Activated CD4-positive, alpha-beta T cell treated with anti-CD3 and anti-CD28 coated beads, Interleukin-2, Interleukin-4, amounts not matched to agents 100 ng/mL and 50 ng/mL, durations not matched to agents 16 hours and 8 hours (primary cell): ENCODE results near the gene CNIH2.
A peak's percentile ranks its signal among the peaks of the same experiment; 100 is the strongest.
"Not testable (repeated sequence)": the region's sequence is repeated elsewhere in the genome, so short reads cannot be mapped to it uniquely, and the experiment has no call there.

Experiments
- DNase-seq: peaks from one replicate; pipeline ENCODE4 v3.0.0-alpha.2; 2020; ENCODE audit warnings: low spot score

Gene CNIH2

DNA sequence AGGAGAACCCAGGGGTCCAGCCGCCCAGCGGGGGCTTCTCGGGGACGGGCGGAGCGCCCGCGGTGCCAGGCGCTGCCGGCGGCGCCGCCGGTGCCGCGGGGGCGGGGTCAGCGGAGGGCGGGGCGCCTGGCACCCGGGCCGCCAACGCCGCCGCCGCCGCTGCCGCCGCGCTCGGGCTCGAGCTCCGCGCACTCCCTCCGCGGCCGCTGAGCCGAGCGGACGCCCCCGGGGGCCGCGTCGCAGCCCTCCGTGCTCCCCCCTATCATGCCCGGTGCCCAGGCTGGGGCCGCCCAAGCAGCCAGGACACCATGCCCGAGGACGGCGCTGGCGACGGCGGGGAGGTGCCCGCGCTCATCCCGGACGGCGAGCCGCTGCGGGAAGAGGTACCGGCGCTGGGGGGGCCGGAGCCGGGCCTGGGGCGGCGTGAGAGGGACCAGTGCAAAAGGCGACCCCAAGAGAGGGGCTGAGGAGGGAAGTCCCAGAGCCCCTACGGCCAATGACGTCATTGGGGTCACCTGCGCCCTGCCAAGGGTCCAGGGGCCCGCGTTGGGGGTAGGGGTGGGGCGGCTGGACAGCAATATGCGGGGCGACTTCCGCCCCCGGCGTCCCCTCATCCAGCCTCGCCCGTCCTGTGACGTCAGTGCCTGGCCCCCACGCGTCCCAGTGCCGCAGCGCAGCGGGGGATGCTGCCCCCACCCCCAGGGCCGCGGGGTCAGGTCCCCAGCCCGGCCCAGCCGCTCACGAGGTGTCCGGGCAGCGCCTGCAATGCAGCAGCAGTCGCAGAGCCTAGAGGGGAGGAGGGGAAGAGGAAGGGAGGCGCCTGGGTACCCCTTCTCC lies 13.9 kb downstream of the CNIH2 start, which contains the start of gene TMEM151A:
Gene TMEM151A, plus strand, starts transcription at position 189 of the 837 bp plus-strand sequence. Its CDS starts 120 bp downstream, at position 309.
- DNase-seq = no peak

DNA sequence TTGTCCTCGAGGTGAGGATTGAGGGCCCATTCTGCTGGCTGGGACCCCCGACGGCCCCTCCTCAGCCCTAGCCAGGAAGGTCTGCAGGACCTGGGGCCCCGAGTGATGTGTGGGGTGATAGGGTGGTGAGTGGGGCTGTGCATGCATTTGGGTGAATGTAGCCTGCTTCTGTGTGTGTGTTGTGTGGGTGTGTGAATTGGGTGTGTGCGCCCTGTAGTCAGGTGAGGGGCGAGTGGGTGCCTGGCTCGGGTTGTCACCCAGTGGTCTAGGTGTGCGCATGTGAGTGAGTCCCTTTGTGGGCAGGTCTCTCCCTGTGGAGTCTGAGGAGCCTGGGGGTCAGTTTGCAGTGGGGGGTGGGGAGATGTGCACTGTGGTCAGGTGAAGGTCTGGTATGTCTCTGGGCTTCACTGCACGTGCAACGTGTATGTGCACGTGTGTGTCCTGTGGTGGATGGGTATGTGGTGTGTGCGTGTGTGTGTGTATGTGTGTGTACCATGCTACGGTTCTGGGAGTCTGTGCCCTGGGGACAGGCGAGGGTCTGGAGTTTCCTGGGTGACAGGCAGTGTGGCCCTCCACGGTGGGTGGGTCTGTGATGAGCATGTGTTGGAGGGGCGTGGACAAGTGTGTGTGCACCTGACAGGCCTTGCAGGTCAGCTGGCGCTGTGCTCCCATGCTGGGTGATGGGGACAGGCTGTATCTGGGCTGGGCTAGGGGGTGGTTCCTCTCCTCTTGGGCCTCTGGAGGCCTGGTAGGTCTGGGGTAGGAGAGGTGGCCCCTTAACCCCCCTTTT lies 14.8 kb downstream of the CNIH2 start:
- DNase-seq = no peak

DNA sequence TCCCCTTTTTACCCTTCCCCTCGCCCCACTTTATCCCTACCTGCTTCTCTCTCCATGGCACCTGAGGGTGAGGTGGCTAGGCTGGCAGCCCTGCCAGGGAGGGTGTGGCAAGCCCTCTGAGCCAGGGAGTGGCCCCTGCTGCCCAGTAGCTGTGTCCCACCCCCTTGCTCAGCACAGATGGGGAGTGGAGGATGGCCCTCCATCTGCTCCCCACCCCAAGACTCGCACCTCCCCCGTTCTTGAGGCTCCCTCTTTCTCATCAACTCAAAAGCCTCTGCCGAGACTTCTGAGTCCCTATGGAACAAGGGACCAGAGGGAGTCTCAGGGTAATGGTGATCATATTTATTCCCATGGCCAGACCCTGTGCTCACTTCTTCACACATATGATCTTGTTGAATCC lies 15.4 kb downstream of the CNIH2 start:
- no peak for DNase-seq

DNA sequence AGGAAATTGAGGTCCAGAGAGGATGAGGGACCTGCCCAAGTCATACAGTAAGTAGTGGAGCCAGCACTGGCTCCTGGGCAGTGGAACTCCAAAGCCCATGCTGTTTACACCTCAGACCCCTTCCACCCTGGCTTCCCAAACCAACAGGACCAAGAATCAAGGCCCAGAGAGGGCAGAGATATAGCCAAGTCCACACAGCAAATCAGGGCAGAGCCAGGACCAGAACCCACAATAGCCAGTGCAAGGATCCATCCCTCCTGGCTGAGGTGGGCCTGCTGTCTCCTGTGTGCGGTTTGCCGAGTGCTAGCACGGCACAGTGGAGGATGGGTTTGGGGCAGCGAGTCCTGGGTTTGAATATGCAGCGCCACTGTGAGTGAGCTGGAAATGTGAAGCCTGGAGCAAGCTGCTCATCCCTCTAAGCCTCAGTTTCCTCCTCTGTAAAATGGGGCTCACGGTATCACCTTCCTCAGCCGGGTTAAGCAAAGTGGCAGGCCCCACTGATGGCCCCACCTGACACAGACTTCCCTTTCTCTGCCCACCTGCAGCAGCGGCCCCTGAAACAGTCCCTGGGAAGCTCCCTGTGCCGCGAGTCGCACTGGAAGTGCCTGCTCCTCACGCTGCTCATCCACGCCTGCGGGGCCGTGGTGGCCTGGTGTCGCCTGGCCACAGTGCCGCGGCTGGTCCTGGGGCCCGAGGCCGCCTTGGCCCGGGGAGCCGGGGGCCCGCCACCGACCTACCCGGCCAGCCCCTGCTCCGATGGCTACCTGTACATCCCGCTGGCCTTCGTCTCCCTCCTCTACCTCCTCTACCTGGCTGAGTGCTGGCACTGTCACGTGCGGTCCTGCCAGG lies 16.0 kb downstream of the CNIH2 start:
- no peak for DNase-seq

DNA sequence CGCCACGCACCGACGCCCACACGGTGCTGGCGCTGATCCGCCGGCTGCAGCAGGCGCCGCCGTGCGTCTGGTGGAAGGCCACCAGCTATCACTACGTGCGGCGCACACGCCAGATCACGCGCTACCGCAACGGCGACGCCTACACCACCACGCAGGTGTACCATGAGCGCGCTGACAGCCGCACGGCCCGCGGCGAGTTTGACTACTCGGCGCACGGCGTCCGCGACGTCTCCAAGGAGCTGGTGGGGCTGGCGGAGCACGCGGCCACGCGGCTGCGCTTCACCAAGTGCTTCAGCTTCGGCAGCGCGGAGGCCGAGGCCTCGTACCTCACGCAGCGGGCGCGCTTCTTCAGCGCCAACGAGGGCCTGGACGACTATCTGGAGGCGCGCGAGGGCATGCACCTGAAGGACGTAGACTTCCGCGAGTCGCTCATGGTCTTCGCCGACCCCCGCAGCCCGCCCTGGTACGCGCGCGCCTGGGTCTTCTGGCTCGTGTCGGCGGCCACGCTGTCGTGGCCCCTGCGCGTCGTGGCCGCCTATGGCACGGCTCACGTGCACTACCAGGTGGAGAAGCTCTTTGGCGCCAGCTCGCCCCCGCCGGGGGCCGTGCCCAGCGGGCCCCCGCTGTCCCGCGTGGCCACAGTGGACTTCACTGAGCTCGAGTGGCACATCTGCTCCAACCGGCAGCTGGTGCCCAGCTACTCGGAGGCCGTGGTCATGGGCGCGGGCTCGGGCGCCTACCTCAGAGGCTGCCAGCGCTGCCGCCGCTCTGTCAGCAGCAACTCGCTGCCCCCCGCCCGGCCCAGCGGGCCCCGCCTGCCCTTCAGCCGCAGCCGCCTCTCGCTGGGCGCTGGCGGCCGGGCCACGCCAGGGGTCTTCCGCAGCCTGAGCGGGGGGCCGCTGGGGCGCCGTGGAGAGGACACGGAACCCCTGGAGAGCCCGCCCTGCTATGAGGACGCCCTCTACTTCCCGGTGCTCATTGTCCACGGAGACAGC lies 16.9 kb downstream of the CNIH2 start:
- no peak for DNase-seq

DNA sequence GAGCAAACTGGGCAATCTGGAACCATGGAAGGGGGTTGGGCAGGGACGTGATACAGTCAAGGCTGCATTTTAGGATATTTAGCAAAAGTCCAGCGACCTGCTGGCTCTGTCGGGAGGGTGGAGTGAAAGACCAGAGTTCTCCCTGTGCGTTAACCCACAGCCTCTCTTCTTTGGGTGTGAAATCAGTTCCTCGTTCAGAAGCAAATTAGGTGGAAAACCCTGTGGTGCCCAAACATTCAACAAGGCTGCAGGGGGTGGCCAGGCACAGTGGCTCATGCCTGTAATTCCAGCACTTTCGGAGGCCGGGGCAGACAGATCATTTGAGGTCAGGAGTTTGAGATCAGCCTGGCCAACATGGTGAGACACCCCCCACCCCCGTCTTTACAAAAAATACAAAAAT lies 19.6 kb downstream of the CNIH2 start:
- DNase-seq = no peak

DNA sequence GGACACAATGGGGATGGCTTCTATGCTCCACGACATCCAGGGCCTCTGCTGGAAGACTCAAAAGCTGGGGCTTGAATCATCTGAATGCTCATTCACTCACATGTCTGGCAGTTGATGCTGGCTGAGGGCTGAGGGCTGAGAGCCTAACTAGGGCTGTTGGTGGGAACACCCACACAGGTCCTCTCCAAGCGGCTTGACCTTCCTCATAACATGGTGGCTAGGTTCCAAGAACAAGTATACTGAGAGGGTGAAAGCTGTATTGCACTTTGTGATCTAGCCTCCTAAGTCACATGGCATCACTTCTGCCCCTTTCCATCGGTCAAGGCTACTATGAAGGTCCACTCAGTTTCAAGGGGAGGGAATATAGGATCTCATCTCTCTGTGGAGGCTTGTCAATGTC lies 21.2 kb downstream of the CNIH2 start:
- DNase-seq = no peak

DNA sequence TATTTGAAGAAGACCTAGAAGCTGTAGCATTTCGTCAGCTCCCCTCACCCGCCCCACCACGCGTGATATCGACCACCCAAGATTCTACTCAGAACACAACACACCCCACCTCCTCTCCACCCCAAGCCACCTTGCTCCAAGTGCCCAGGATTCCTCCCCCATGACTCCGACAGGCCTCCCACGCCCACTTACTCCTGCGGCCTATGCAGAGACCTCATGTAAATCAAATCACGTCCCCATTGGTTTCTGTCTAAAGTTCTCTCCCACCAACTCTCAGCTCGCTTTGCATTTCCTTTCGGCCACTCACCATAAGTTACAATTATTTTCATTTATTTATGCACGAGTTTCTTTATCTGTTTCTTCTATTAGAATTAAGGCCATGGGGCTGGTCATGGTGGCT lies 24.7 kb downstream of the CNIH2 start:
- DNase-seq = no peak

DNA sequence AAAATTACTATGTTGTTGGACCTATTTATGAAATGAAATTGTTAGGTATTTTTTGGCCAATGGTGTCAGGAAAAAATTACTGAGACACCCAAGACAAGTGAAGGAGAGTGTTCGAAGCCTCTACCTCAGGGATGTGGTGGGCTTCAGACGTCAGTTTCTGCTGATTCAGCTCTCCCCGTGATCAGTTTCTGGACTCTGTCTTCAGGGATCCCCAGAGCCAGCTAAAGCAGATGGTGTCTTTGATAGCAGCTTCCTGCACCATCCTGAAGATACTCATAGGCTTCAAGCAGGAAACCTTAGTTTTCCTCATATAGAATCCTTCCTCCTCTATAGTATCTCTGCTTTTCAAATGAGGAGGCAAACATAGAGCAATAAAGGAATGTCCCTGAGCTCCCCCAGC lies 31.5 kb downstream of the CNIH2 start:
- DNase-seq = no peak

DNA sequence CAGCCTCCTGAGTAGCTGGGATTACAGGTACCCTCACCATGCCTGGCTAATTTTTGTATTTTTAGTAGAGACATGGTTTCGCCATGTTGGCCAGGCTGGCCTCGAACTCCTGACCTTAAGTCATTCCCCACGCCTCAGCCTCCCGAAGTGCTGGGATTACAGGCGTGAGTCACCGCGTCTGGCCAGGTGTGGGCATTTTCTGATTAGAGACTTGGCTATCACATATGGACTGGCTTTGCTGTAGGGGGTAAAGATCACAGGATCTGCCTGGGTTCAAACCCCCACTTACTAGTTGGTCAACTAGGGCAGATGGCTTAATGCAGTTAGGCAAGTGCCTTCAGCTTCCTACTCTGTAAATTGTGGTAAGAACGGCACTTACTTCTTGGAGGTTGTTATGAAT lies 32.3 kb downstream of the CNIH2 start:
- no peak for DNase-seq

DNA sequence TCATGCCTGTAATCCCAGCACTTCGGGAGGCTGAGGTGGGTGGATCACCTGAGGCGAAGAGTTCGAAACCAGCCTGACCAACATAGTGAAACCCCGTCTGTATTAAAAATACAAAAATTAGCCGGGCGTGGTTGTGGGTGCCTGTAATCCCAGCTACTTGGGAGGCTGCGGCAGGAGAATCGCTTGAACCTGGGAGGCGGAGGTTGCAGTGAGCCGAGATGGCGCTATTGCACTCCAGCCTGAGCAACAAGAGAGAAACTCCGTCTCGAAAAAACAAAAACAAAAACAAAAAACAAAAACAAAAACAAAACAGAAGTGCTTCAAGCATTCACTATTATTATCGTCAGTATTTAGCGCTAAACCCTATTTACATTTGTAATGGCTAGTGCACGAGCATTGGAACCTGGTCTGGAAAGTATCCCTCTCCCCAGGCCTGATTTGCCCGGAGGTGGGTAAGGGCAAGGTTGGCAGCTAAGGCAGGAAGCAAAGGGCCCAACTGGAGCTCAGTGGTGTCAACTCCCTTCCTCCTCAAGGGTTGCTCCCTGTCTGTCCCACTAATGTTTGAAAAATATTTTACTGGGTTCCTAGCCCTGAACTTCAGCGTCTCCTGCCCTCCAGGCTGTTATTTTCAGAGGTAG lies 32.9 kb downstream of the CNIH2 start:
- not testable (repeated sequence) for DNase-seq

DNA sequence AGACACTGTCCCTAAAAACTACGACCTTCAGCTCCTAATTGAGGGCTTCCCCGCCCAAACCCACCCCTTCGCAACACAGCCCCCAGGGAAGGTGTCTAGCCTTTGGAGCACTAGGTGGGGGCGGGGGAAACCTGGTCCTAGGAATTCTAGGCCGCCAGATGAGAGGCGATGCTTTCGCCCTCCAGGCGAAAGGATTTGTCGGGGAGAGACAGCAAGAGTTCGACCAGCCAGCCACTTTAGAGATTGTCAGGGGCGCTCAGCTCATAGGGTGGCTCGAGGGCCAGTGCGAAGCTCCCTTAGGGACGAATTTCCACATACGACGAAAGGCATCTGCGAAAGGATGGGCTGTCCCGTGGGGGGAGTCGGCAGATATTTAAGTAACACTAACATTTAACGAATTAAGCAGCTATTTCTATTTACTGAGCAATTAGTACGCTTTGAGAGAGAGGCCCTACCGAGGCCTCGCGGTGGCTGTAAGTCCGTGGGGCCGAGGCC lies 33.5 kb downstream of the CNIH2 start:
- DNase-seq = no peak

DNA sequence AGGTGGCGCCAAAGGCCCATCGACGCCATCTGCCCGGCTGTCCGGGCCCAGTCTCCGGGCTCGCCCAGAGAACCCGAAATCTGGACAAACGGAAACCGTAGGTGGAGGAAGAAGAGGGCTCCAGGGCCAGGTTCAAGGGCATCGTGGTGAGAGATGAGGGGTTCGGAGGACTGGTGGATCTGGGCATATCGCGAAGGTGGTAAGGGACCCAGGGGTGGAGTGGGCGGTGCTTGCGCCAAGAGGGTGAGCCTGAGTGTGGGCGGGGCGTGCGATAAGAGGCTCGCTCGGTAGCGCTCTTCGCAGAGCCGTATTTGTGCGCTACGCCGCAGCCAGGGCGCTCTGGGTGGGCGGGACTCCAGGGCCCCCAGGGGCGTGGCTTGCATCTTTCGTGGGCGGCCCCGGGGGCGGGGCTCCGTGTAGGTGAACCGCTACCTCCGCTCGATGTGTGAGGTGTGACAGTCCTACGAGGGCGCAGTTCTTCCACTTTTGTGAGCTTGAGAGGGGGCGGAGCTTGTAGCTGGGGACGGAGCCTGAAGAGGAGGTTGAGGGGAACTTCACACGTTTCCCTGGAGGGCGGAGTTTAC lies 34.1 kb downstream of the CNIH2 start:
- peak; percentile 95 for DNase-seq

DNA sequence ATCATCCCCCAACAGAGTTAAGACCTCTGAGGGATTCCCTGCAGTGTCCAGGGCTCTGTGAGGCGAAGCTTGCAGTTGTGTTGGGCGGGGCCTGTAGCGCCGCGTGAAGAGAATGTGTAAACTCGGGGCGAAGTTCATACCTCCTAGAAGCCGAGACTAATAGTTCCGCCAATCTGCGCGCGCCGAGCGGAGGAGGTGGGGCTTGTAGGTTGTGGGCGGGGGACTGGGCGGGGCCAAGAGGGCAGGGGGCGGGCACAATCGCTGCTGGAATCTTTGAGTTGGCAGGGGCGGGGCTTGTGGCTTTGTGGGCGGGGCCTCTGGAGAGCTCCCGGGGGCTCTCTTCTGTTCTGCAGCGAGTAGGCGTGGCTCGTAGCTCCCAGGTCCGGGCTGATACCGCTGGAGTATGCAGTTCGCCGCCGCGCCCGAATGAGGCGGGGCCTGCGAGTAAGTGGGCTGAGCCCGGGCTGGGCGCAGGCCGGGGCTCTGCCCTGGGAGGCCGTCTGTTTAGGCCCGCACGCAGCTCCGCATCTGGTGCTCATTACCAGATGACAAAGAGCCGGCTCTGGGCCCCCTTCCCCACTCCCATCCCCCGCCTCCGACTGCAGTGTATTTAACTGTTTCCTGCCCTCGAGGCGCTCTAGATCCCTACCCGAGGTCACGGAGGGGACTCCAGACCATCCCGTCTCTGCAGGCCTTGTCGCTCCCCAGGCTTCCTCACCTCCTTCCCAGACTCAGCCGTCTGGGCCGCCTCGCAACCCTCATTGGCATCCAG lies 34.8 kb downstream of the CNIH2 start:
- peak; percentile 96 for DNase-seq

DNA sequence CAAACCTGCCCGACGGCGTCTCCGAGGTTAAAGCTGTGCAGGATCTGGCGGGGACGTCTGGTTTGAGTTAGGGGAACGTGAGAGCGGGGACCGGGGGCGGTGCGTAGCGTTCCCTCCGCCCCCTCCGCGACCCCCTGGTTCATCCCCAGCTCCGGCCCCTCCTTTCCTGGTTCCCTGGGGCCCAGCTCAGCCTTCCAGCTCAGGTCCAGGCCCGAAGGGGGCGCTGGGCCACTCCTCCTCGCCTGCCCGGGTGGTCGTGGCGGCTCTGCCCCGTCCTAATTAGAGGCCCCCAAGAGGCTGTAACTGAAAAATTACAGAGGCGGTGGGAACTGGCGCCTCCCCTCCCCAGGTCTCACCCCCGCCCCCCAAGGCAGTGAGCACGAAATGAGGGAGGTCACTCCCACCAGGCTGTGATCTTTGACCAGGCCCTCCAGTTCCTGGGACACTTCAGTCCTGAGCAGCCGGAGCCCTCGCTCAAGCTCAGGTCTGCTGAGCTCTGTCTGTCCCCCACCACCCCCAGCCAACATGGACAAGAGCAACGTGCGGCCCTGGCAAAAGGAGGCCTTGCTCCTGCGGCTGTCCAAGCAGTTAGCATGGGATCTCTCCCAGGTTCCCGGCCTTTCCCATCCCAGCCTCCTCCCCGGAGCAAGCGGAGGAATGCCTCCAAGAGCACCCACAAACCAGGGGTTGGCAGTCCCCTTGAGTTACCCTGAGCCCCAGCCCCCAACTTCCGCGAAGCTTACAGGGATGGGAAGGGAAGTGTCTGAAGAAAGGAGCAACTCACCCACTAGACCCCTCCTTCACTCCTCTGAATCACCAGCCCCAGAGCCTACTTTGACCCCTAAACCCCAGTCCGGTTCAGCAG lies 35.6 kb downstream of the CNIH2 start:
- DNase-seq = no peak

DNA sequence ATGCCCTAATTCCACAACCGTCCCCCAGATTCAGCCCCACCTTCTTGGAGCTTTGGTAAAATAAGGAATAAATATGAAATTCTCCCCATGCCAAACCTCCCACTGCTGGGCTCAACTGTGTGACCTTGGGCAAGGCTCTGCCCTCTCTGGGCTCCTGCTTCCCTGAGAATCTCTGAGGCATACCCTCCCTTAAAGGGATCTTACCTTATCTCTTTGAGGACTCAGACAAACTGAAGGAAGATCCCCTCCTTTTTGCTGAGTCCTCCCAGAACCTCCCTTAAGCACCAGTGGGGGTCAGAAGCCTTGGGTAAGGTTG lies 36.2 kb downstream of the CNIH2 start:
- DNase-seq = no peak

DNA sequence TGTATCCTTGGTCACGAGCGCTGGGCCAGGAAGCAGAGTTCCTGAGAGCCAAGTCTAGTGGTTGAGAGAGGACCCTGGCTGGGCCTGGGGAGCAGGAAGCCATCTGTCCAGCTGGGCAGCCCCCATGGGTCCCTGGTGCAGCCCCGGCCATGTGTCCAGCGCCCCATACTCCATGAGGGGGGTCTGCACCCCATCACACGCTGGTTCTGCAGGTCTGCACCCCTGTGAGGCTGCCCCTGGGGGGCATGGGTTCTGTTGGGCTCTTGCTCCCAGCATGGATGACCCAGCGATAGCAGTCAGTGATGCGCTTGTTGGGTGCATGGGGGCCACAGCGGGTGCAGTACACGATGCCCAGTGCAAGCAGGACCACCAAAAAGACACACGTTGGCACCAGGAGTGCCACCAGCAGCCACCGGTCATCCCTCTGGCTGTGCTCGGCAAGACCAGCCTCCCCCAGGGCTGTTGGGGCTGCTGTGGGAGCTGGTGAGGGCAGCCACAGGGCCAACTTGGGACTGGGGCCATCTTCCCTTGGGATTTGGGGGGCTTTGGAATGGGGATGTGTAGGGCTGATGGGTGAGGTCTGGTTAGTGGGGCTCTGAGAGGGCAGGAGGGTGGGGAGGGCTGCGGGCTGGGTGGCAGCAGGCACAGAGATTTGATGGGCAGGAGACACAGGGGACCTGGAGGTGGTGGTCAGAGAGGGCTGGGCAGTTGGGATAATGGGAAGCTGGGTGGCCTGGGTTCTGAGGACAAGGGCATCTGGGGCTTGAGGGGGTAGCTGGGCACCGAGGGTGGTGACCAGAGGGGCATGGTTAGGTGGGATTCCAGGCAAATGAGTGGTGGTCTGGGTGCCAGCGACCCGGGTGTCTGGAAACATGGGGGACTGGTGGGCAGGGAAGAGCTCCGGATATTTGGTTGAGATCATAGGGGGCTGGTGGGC lies 36.9 kb downstream of the CNIH2 start:
- DNase-seq = no peak
